MCF 10A (cell line): ENCODE results near the gene MYL11. TPM values are rescaled to one million over a fixed set of nuclear protein-coding genes. Genes with fewer than 3 reads are reported as not detected.

Source experiments
- BruUV-seq: library from RNA; stranded (reverse); fragments of 400-500 nt; replicated peaks from 2 replicates; lab custom pipeline; 2021; lab: Mats Ljungman, UMichigan
- CTCF ChIA-PET: fragments of 300-600 bp; sonication (Branson Sonifier 250); formaldehyde crosslinking; extraction: SDS; loops from one replicate; lab custom pipeline; 2021; ENCODE audit warnings: antibody characterized with exemption, inconsistent platforms; lab: Yijun Ruan, JAX
- POLR2A ChIA-PET: fragments of 300-600, 350-650 bp; sonication (Branson Sonifier 250); formaldehyde crosslinking; extraction: SDS; loops from one replicate; lab custom pipeline; 2020; ENCODE audit warnings: antibody characterized with exemption, inconsistent platforms; lab: Yijun Ruan, JAX
- DNase-seq: peaks from one replicate; pipeline ENCODE4 v3.0.0-alpha.2; 2018; ENCODE audit not compliant: unreplicated experiment
- H3K27ac Mint-ChIP-seq: one replicate; pipeline ENCODE4 v1.8.0; 2022; ENCODE audit warnings: mild to moderate bottlenecking, low read depth, mixed read lengths; ENCODE audit not compliant: unreplicated experiment
- H3K27me3 Mint-ChIP-seq: one replicate; pipeline ENCODE4 v1.8.0; 2022; ENCODE audit warnings: mixed read lengths; ENCODE audit not compliant: insufficient read depth, unreplicated experiment
- H3K36me3 Mint-ChIP-seq: one replicate; pipeline ENCODE4 v1.8.0; 2022; ENCODE audit warnings: mild to moderate bottlenecking, moderate library complexity, mixed read lengths; ENCODE audit not compliant: insufficient read depth, unreplicated experiment
- H3K4me1 Mint-ChIP-seq: one replicate; pipeline ENCODE4 v1.8.0; 2022; ENCODE audit warnings: mixed read lengths; ENCODE audit not compliant: insufficient read depth, unreplicated experiment
- H3K4me3 Mint-ChIP-seq: one replicate; pipeline ENCODE4 v1.8.0; 2022; ENCODE audit warnings: mild to moderate bottlenecking, moderate library complexity, mixed read lengths; ENCODE audit not compliant: unreplicated experiment
- H3K9me3 Mint-ChIP-seq: one replicate; pipeline ENCODE4 v1.8.0; 2022; ENCODE audit warnings: mixed read lengths; ENCODE audit not compliant: unreplicated experiment
- CTCF ChIP-seq: fragments of 200-600 bp; IDR thresholded peaks from one replicate; pipeline ENCODE4 v1.8.0; 2022; ENCODE audit warnings: antibody characterized with exemption, mild to moderate bottlenecking; ENCODE audit not compliant: unreplicated experiment
- intact Hi-C: fragments of 100-400 bp; cut with micrococcal nuclease; formaldehyde crosslinking; loops from 2 replicates; pipeline ENCODE4 v1.14.1; 2022
- total RNA-seq: library from RNA; stranded (reverse); gene quantifications from 2 replicates; pipeline ENCODE4 v1.2.3, GENCODE V29; 2022

The MYL11 gene
- total RNA-seq, 1 experiment from 2014 or later, result 1.6 TPM

DNA sequence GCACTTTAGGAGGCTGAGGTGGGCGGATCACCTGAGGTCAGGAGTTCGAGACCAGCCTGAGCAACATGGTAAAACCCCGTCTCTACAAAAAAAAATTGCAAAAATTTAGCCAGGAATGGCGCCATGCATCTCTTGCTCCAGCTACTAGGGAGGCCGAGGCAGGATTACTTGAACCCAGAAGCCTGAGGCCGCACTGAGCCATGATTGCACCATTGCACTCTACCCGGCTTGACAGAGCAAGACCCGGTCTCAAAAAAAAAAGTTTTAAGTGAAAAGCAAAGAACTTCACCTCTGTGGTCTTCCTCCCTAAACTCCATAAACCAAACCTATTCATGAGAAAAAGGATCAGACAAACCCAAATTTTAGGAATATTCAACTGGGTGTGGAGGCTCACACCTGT, 26.5 kb upstream of the MYL11 start:
- no peak for DNase-seq
- Mint-ChIP-seq H3K27ac (no peak overlapping the region), H3K9me3 (no peaks in the 10 kb centered on the region), H3K36me3 (peaks cover 29% of the 10 kb centered on the region), H3K27me3 (no peaks in the 10 kb centered on the region), H3K4me3 (no peak overlapping the region), H3K4me1 (peaks cover 16% of the 10 kb centered on the region)
- POLR2A ChIA-PET, result no interaction called here
- no peak for TF ChIP-seq CTCF
- CTCF ChIA-PET, result interaction anchor here (0.7 kb wide), 1 partner anchor 268 kb away, joined by 3 read pairs; no protein-coding TSS in a partner anchor
- BruUV-seq, result no TSS peak
- intact Hi-C loops, result no loop called here

DNA sequence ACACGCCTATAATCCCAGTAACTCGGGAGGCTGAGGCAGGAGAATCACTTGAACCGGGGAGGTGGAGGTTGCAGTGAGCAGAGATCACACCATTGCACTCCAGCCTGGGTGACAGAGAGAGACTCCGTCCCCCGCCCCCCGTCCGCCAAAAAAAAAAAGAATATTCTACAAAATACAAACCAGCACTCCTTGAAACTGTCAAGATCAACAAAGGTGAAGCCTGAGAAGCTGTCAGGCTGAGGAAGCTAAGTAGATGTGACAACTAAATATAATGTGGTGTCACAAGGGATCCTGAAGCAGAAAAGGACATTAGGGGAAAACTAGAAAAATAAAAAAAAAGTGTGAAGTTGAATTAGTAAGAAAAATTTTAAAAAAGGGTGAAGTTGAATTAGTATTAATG, 25.7 kb upstream of the MYL11 start:
- H3K27me3 Mint-ChIP-seq, result no peaks in the 10 kb centered on the region
- H3K27ac Mint-ChIP-seq, result no peak overlapping the region
- POLR2A ChIA-PET, result no interaction called here
- peaks cover 20% of the 10 kb centered on the region for H3K4me1 Mint-ChIP-seq
- no peaks in the 10 kb centered on the region for H3K9me3 Mint-ChIP-seq
- TF ChIP-seq CTCF, result no peak
- H3K36me3 Mint-ChIP-seq, result peaks cover 29% of the 10 kb centered on the region
- CTCF ChIA-PET, result interaction anchor here (0.7 kb wide), 1 partner anchor 250 kb away, joined by 5 read pairs; no protein-coding TSS in a partner anchor
- BruUV-seq, result no TSS peak
- no peak overlapping the region for H3K4me3 Mint-ChIP-seq
- DNase-seq, result no peak
- intact Hi-C loops, result no loop called here

- H3K27ac Mint-ChIP-seq, result no peak overlapping the region
- ChIA-PET CTCF (interaction anchor here (0.6 kb wide), 1 partner anchor 11 kb away, joined by 5 read pairs; no protein-coding TSS in a partner anchor), POLR2A (no interaction called here)
- DNase-seq, result no peak
- H3K27me3 Mint-ChIP-seq, result no peaks in the 10 kb centered on the region
- H3K4me3 Mint-ChIP-seq, result no peak overlapping the region
- H3K4me1 Mint-ChIP-seq, result peaks cover 25% of the 10 kb centered on the region
- no TSS peak for BruUV-seq
- no peak for TF ChIP-seq CTCF
- intact Hi-C loops, result no loop called here
- peaks cover 35% of the 10 kb centered on the region for H3K36me3 Mint-ChIP-seq
- H3K9me3 Mint-ChIP-seq, result no peaks in the 10 kb centered on the region
Observed at GRCh38 chr16:30349675-30350074, 24.9 kb upstream of the MYL11 start.

- no peak for TF ChIP-seq CTCF
Observed at GRCh38 chr16:30350134-30350871, 24.3 kb upstream of the MYL11 start.

More at GRCh38 chr16:30350134-30350871, 24.3 kb upstream of the MYL11 start:
- H3K4me1 Mint-ChIP-seq, result peaks cover 25% of the 10 kb centered on the region
- H3K36me3 Mint-ChIP-seq, result peaks cover 39% of the 10 kb centered on the region
- H3K27me3 Mint-ChIP-seq, result no peaks in the 10 kb centered on the region
- no TSS peak for BruUV-seq
- no peak for DNase-seq
- no peak overlapping the region for H3K4me3 Mint-ChIP-seq
- intact Hi-C loops, result no loop called here
- H3K9me3 Mint-ChIP-seq, result no peaks in the 10 kb centered on the region
- no peak overlapping the region for H3K27ac Mint-ChIP-seq
- POLR2A ChIA-PET, result interaction anchor here (1.0 kb wide), 1 partner anchor 15 kb away, joined by 3 read pairs; no protein-coding TSS in a partner anchor
- CTCF ChIA-PET, result interaction anchor here (0.6 kb wide), 1 partner anchor 11 kb away, joined by 5 read pairs; no protein-coding TSS in a partner anchor
